Skeletal muscle tissue (tissue), 4 donors: Measurements from ENCODE around the gene DYNC1LI1. TPM values are rescaled to one million over a fixed set of nuclear protein-coding genes. Genes with fewer than 3 reads are reported as not detected.
"Not testable (repeated sequence)": the region's sequence is repeated elsewhere in the genome, so short reads cannot be mapped to it uniquely, and the experiment has no call there.

Experiments
- H3K27ac ChIP-seq: one replicate; pipeline ENCODE4 v1.7.0; 2013; ENCODE audit warnings: mild to moderate bottlenecking, low read depth, low read length, inconsistent platforms
- H3K27me3 ChIP-seq, 3 donors: one replicate each; pipeline ENCODE4 v1.7.0; 2013; ENCODE audit warnings: low read length in 3 of 3; ENCODE audit not compliant: control insufficient read depth in 3 of 3, insufficient read depth in 3 of 3
- H3K36me3 ChIP-seq, 3 donors: one replicate each; pipeline ENCODE4 v1.7.0; 2013; ENCODE audit warnings: low read length in 3 of 3; ENCODE audit not compliant: control insufficient read depth in 3 of 3, insufficient read depth in 3 of 3
- H3K4me1 ChIP-seq, 3 donors: one replicate each; pipeline ENCODE4 v1.7.0; 2013; ENCODE audit warnings: low read length in 3 of 3, mild to moderate bottlenecking in 3 of 3; ENCODE audit not compliant: control insufficient read depth in 3 of 3, insufficient read depth in 3 of 3
- H3K4me3 ChIP-seq, 3 donors: one replicate each; pipeline ENCODE4 v1.7.0; 2013; ENCODE audit warnings: low read length in 3 of 3
- H3K9ac ChIP-seq, 3 donors: one replicate each; pipeline ENCODE4 v1.7.0; 2013; ENCODE audit warnings: low read length in 3 of 3, mild to moderate bottlenecking in 3 of 3, moderate library complexity in 2 of 3, low read depth in 1 of 3
- H3K9me3 ChIP-seq, 3 donors: one replicate each; pipeline ENCODE4 v1.7.0; 2013; ENCODE audit warnings: low read length in 3 of 3; ENCODE audit not compliant: control insufficient read depth in 3 of 3
- total RNA-seq: library from RNA; depleted of rRNA; stranded (reverse); fragments of >200 nt; gene quantifications from one replicate; pipeline ENCODE4 v1.2.3, GENCODE V29; 2014
- donor health status: Osteomylitis.

Gene DYNC1LI1
- total RNA-seq, 1 donor from 2014 or later: 25.6 TPM

- Histone ChIP-seq H3K9me3 (no peaks in the 10 kb centered on the region), H3K9ac (no peak overlapping the region), H3K27ac (no peak overlapping the region), H3K27me3 (no peaks in the 10 kb centered on the region), H3K4me1 (no peaks in the 10 kb centered on the region), H3K4me3 (no peak overlapping the region), H3K36me3 (peaks cover 0 to 4% (median 0%) of the 10 kb centered on the region in 3 donors)
Observed at GRCh38 chr3:32545305-32545704, 25.4 kb downstream of the DYNC1LI1 start.

DNA sequence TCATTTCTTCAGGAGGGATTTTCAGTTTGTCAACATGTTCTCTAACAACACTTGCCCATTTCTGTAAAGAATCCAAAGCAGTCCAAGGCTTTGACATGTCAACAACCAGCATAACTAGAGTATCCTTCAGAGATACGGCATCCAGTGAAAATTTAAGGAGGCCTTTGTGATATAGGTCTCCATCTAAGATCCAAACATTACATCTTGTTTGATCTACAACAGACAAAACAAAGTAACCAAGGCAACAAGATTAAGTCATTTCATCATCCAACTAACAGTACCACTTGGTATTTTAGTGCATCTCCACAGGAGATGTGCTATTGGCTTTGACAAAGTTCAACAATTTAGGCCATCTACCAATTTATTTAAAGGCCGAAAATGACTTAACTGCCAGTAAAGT lies 25.8 kb downstream of the DYNC1LI1 start:
- H3K36me3 ChIP-seq: peaks cover 0 to 4% (median 0%) of the 10 kb centered on the region in 3 donors
- no peak overlapping the region for H3K27ac ChIP-seq
- H3K9me3 ChIP-seq: no peaks in the 10 kb centered on the region
- H3K4me1 ChIP-seq: no peaks in the 10 kb centered on the region
- no peak overlapping the region for H3K4me3 ChIP-seq
- no peak overlapping the region for H3K9ac ChIP-seq
- no peaks in the 10 kb centered on the region for H3K27me3 ChIP-seq

GRCh38 chr3:32542807-32543206 lies 27.9 kb downstream of the DYNC1LI1 start:
- Histone ChIP-seq H3K9ac (no peak overlapping the region), H3K4me1 (no peaks in the 10 kb centered on the region), H3K27ac (no peak overlapping the region), H3K4me3 (no peak overlapping the region), H3K27me3 (no peaks in the 10 kb centered on the region), H3K36me3 (peaks cover 0 to 4% (median 0%) of the 10 kb centered on the region in 3 donors), H3K9me3 (no peaks in the 10 kb centered on the region)

- H3K4me3 ChIP-seq: no peak overlapping the region
- no peak overlapping the region for H3K9ac ChIP-seq
- H3K27me3 ChIP-seq: no peaks in the 10 kb centered on the region
- H3K4me1 ChIP-seq: no peaks in the 10 kb centered on the region
- H3K36me3 ChIP-seq: peaks cover 0 to 4% (median 0%) of the 10 kb centered on the region in 3 donors
- no peaks in the 10 kb centered on the region for H3K9me3 ChIP-seq
- H3K27ac ChIP-seq: no peak overlapping the region
Observed at GRCh38 chr3:32540899-32541298, 29.8 kb downstream of the DYNC1LI1 start.

DNA sequence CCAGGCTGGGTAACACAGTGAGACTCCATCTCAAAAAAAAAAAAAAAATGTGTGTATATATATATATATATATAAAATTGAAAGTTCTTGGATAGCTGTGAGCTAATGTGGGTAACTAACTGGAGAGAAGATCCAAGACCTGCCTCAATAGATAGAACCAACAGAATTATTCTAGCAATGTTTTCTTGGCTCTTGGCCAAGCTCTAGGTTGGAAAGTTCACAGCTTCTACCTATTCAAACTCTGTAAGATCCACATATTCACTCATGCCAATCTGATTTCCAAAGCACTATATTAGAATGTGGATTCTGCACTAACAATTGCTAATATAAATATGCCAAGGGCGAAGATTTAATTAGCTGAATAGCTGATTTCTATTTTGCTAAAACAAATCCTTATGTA lies 38.2 kb downstream of the DYNC1LI1 start:
- Histone ChIP-seq H3K9me3 (no peaks in the 10 kb centered on the region), H3K9ac (no peak overlapping the region), H3K27ac (no peak overlapping the region), H3K27me3 (no peaks in the 10 kb centered on the region), H3K36me3 (peaks cover 3 to 20% (median 12%) of the 10 kb centered on the region in 3 donors), H3K4me3 (no peak overlapping the region), H3K4me1 (no peaks in the 10 kb centered on the region)

- Histone ChIP-seq H3K4me3 (no peak overlapping the region), H3K27ac (no peak overlapping the region), H3K36me3 (peaks cover 15 to 30% (median 19%) of the 10 kb centered on the region in 3 donors), H3K9ac (no peak overlapping the region), H3K27me3 (no peaks in the 10 kb centered on the region), H3K4me1 (no peaks in the 10 kb centered on the region), H3K9me3 (no peaks in the 10 kb centered on the region)
Observed at GRCh38 chr3:32531010-32531647, 39.5 kb downstream of the DYNC1LI1 start.

DNA sequence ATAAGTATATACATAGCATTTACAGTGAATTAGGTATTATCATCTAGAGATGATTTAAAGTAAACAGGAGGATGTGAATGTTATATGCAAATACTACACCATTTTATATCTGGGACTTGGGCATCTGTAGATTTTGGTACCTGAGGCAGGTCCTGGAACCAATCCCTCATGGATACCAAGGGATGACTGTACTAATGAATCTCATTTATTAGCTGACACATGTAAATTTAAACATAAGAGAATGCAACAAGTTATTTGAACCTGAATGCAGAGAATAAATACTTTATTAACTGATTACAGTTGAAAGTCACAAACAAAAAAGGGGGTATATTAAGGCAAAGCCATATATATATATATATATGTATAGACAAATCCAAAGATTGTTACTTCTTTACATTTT lies 44.9 kb downstream of the DYNC1LI1 start:
- H3K9me3 ChIP-seq: no peaks in the 10 kb centered on the region
- H3K36me3 ChIP-seq: peaks cover 18 to 24% (median 22%) of the 10 kb centered on the region in 3 donors
- no peak overlapping the region for H3K27ac ChIP-seq
- no peak overlapping the region for H3K9ac ChIP-seq
- H3K27me3 ChIP-seq: no peaks in the 10 kb centered on the region
- no peaks in the 10 kb centered on the region for H3K4me1 ChIP-seq
- no peak overlapping the region for H3K4me3 ChIP-seq

GRCh38 chr3:32522682-32523081 lies 48.0 kb downstream of the DYNC1LI1 start:
- H3K36me3 ChIP-seq: peaks cover 9 to 21% (median 18%) of the 10 kb centered on the region in 3 donors
- no peak overlapping the region for H3K4me3 ChIP-seq
- no peaks in the 10 kb centered on the region for H3K27me3 ChIP-seq
- no peak overlapping the region for H3K9ac ChIP-seq
- no peaks in the 10 kb centered on the region for H3K9me3 ChIP-seq
- H3K4me1 ChIP-seq: no peaks in the 10 kb centered on the region
- no peak overlapping the region for H3K27ac ChIP-seq

GRCh38 chr3:32518921-32519320 lies 51.7 kb downstream of the DYNC1LI1 start:
- H3K4me3 ChIP-seq: not testable (repeated sequence)

DNA sequence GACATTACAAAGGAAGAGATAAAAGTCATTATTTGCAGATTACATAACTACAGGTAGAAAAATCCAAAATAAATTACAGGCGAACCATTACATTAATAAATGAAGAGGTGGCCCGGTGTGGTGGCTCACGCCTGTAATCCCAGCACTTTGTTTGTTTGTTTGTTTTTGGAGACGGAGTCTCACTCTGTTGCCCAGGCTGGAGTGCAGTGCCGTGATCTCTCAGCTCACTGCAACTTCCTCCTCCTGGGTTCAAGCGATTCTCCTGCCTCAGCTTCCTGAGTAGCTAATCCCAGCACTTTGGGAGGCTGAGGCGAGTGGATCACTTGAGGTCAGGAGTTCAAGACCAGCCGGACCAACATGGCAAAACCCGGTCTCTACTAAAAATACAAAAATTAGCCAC lies 53.9 kb downstream of the DYNC1LI1 start:
- not testable (repeated sequence) for H3K9ac ChIP-seq, H3K9me3 ChIP-seq, H3K4me1 ChIP-seq, H3K27ac ChIP-seq, H3K36me3 ChIP-seq, H3K27me3 ChIP-seq, H3K4me3 ChIP-seq

More at GRCh38 chr3:32518921-32519320, 51.7 kb downstream of the DYNC1LI1 start:
- not testable (repeated sequence) for H3K9me3 ChIP-seq, H3K27ac ChIP-seq, H3K27me3 ChIP-seq, H3K36me3 ChIP-seq, H3K9ac ChIP-seq, H3K4me1 ChIP-seq
